HCT116 (cell line): ENCODE measurements around the gene HYAL2. TPM values are rescaled to one million over a fixed set of nuclear protein-coding genes. Genes with fewer than 3 reads are reported as not detected.

Experiments
- ATAC-seq: fragments of 200-7000 bp; cut with Tn5 transposase; 2 replicates; pipeline ENCODE4 v1.9.1; 2020; ENCODE audit warnings: mild to moderate bottlenecking, moderate library complexity
- BruUV-seq: library from RNA; stranded (reverse); fragments of 400-500 nt; replicated peaks from 2 replicates; lab custom pipeline; 2021; lab: Mats Ljungman, UMichigan
- CTCF ChIA-PET: fragments of 300-600 bp; sonication (Branson Sonifier 250); formaldehyde crosslinking; loops from one replicate; lab custom pipeline; 2021; ENCODE audit warnings: antibody characterized with exemption; lab: Charles Lee
- POLR2A ChIA-PET: fragments of 300-600, 350-600 bp; sonication (Branson Sonifier 250); formaldehyde crosslinking; loops from one replicate; lab custom pipeline; 2021; ENCODE audit warnings: antibody characterized with exemption; lab: Charles Lee
- RAD21 ChIA-PET, 2 experiments: fragments of 300-600 bp; sonication (Branson Sonifier 250); formaldehyde crosslinking; loops; one replicate each; lab custom pipeline; 2023; ENCODE audit warnings: low total read pairs in 2 of 2; ENCODE audit not compliant: uncharacterized antibody in 2 of 2, unreplicated experiment in 2 of 2, low non-redundant PET in 1 of 2; lab: Charles Lee
- DNase-seq: peaks from one replicate; pipeline ENCODE4 v3.0.0-alpha.2; 2010; ENCODE audit warnings: low read depth, low spot score
- H2AFZ ChIP-seq: fragments of 200-600 bp; shearing (Covaris generic), sonication (generic); 2 replicates; pipeline ENCODE4 v1.6.1; 2017; ENCODE audit warnings: low read depth, mixed run types, mixed read lengths, antibody characterized with exemption, low read length; ENCODE audit not compliant: poor library complexity, severe bottlenecking
- H3K27ac ChIP-seq: 2 replicates; pipeline ENCODE4 v1.5.1; 2012; ENCODE audit warnings: low read depth, low read length
- H3K27me3 ChIP-seq: fragments of 200-600 bp; sonication (generic); 2 replicates; pipeline ENCODE4 v1.6.1; 2016; ENCODE audit warnings: mixed run types, low read length, mixed read lengths; ENCODE audit not compliant: insufficient read depth
- H3K36me3 ChIP-seq, 2 experiments: fragments of 200-500 bp in 1 of 2; fragments of 200-600 bp in 1 of 2; sonication (Bioruptor generic) in 1 of 2; sonication (generic) in 1 of 2; 2 replicates each; pipeline versions ENCODE4 v1.5.1 to v1.6.1; 2014 to 2016; ENCODE audit warnings: low read length in 2 of 2, inconsistent platforms in 1 of 2, mixed read lengths in 1 of 2, mixed run types in 1 of 2; ENCODE audit not compliant: insufficient read depth in 2 of 2, control insufficient read depth in 1 of 2
- H3K4me1 ChIP-seq, 2 experiments: fragments of 200-600 bp in 1 of 2; sonication (generic) in 1 of 2; 2 replicates each; pipeline versions ENCODE4 v1.5.1 to v1.6.1; 2012 to 2017; ENCODE audit warnings: low read length in 2 of 2, inconsistent platforms in 1 of 2, mild to moderate bottlenecking in 1 of 2, mixed read lengths in 1 of 2, mixed run types in 1 of 2, moderate library complexity in 1 of 2; ENCODE audit not compliant: insufficient read depth in 2 of 2, control insufficient read depth in 1 of 2
- H3K4me2 ChIP-seq: fragments of 200-600 bp; sonication (generic); 2 replicates; pipeline ENCODE4 v1.6.1; 2017; ENCODE audit warnings: mixed run types, low read length, mixed read lengths
- H3K4me3 ChIP-seq, 2 experiments: fragments of 200-600 bp in 1 of 2; sonication (generic) in 1 of 2; replicated peaks in 1 of 2; 2 replicates each; pipeline ENCODE4 v1.5.1; 2011 to 2016; ENCODE audit warnings: low read length in 2 of 2, control low read depth in 1 of 2, low read depth in 1 of 2, mild to moderate bottlenecking in 1 of 2, mixed read lengths in 1 of 2, mixed run types in 1 of 2
- H3K79me2 ChIP-seq: fragments of 200-600 bp; sonication (generic); 2 replicates; pipeline ENCODE4 v1.6.1; 2017; ENCODE audit warnings: mild to moderate bottlenecking, mixed run types, low read length, moderate library complexity, mixed read lengths; ENCODE audit not compliant: insufficient read depth
- H3K9ac ChIP-seq: fragments of 200-600 bp; sonication (generic); 2 replicates; pipeline ENCODE4 v1.6.1; 2016; ENCODE audit warnings: low read length, mixed read lengths
- H3K9me2 ChIP-seq: fragments of 200-600 bp; sonication (generic), shearing (Covaris generic); 2 replicates; pipeline ENCODE4 v1.6.1; 2017; ENCODE audit warnings: mixed run types, mild to moderate bottlenecking, moderate library complexity; ENCODE audit not compliant: insufficient read depth
- H3K9me3 ChIP-seq, 2 experiments: fragments of 200-500 bp in 1 of 2; fragments of 200-600 bp in 1 of 2; sonication (Bioruptor generic) in 1 of 2; sonication (generic) in 1 of 2; 2 replicates each; pipeline ENCODE4 v1.6.1; 2014 to 2017; ENCODE audit warnings: low read length in 2 of 2, mixed read lengths in 2 of 2, inconsistent platforms in 1 of 2, low read depth in 1 of 2, mild to moderate bottlenecking in 1 of 2, mixed run types in 1 of 2, moderate library complexity in 1 of 2; ENCODE audit not compliant: control insufficient read depth in 1 of 2, insufficient read depth in 1 of 2
- H4K20me1 ChIP-seq: fragments of 200-600 bp; sonication (generic), shearing (Covaris generic); 2 replicates; pipeline ENCODE4 v1.6.1; 2017; ENCODE audit warnings: mixed run types, mild to moderate bottlenecking, moderate library complexity; ENCODE audit not compliant: insufficient read depth
- ATF3 ChIP-seq: IDR thresholded peaks from 2 replicates; pipeline ENCODE4 v1.6.1; 2012
- CBX3 ChIP-seq: IDR thresholded peaks from 2 replicates; pipeline ENCODE4 v1.6.1; 2012; ENCODE audit warnings: low read depth
- CEBPB ChIP-seq: IDR thresholded peaks from 2 replicates; pipeline ENCODE4 v1.6.1; 2012; ENCODE audit warnings: low read depth
- EGR1 ChIP-seq: IDR thresholded peaks from 2 replicates; pipeline ENCODE4 v1.6.1; 2012; ENCODE audit warnings: low read depth
- ELF1 ChIP-seq: IDR thresholded peaks from 2 replicates; pipeline ENCODE4 v1.6.1; 2012; ENCODE audit warnings: low read depth, borderline replicate concordance
- EZH2 ChIP-seq: fragments of 200-600 bp; sonication (generic); IDR thresholded peaks from 2 replicates; pipeline ENCODE4 v1.6.1; 2017; ENCODE audit warnings: antibody characterized with exemption, mixed run types
- EZH2phosphoT487 ChIP-seq: fragments of 200-600 bp; IDR thresholded peaks from 2 replicates; pipeline ENCODE4 v1.6.1; 2018; ENCODE audit warnings: antibody characterized with exemption, borderline replicate concordance
- MAX ChIP-seq: IDR thresholded peaks from 2 replicates; pipeline ENCODE4 v1.6.1; 2012
- POLR2A ChIP-seq: IDR thresholded peaks from 2 replicates; pipeline ENCODE4 v1.7.0; 2011; ENCODE audit warnings: borderline replicate concordance; ENCODE audit not compliant: insufficient read depth, insufficient read length; ENCODE audit errors: extremely low read depth
- RAD21 ChIP-seq: IDR thresholded peaks from 2 replicates; pipeline ENCODE4 v1.6.1; 2012; ENCODE audit warnings: low read depth, mild to moderate bottlenecking
- SIN3A ChIP-seq: IDR thresholded peaks from 2 replicates; pipeline ENCODE4 v1.6.1; 2012; ENCODE audit warnings: low read depth
- SP1 ChIP-seq: IDR thresholded peaks from 2 replicates; pipeline ENCODE4 v1.6.1; 2012; ENCODE audit warnings: low read depth
- SRF ChIP-seq: IDR thresholded peaks from 2 replicates; pipeline ENCODE4 v1.6.1; 2012; ENCODE audit warnings: low read depth
- TCF7L2 ChIP-seq: IDR thresholded peaks from 2 replicates; pipeline ENCODE4 v1.7.0; 2011; ENCODE audit warnings: borderline replicate concordance, inconsistent platforms; ENCODE audit not compliant: insufficient read depth, insufficient read length; ENCODE audit errors: extremely low read depth
- ZBTB33 ChIP-seq: IDR thresholded peaks from 2 replicates; pipeline ENCODE4 v1.6.1; 2011; ENCODE audit warnings: mild to moderate bottlenecking, low read length, moderate library complexity; ENCODE audit not compliant: insufficient replicate concordance; ENCODE audit errors: extremely low read depth
- ZFX ChIP-seq: fragments of 450-650 bp; IDR thresholded peaks from 2 replicates; pipeline ENCODE4 v1.6.1; 2017
- ZNF274 ChIP-seq: fragments of 200-500 bp; sonication (Bioruptor generic); IDR thresholded peaks from 2 replicates; pipeline ENCODE4 v1.6.1; 2014; ENCODE audit warnings: mild to moderate bottlenecking, low read depth, low read length, inconsistent platforms
- intact Hi-C: fragments of 100-400 bp; cut with micrococcal nuclease; formaldehyde crosslinking; loops from 2 replicates; pipeline ENCODE4 v1.10.0; 2022
- total RNA-seq: library from RNA; stranded (reverse); gene quantifications from one replicate; pipeline ENCODE4 v1.2.1, GENCODE V29; 2021; ENCODE audit not compliant: unreplicated experiment

Gene HYAL2
- total RNA-seq, 1 experiment from 2014 or later = 42.2 TPM

- no peak for TF ChIP-seq POLR2A
- no peak for TF ChIP-seq RAD21
- TF ChIP-seq ZNF274 = no peak
- no peak for TF ChIP-seq CBX3
- TF ChIP-seq SP1 = no peak
Measured at GRCh38 chr3:50358911-50359759, 36.6 kb upstream of the HYAL2 start, which contains the start of gene TMEM115 (continued).

- BruUV-seq = no TSS peak
- Histone ChIP-seq H3K4me2 (peak overlapping the region; percentile 89), H4K20me1 (no peaks in the 10 kb centered on the region), H3K4me3 (peak overlapping the region; percentile 83 to 87)
- TF ChIP-seq EZH2 = no peak
- TF ChIP-seq RAD21 = no peak
- TF ChIP-seq ZBTB33 = no peak
- TF ChIP-seq SRF = no peak
- TF ChIP-seq EGR1 = no peak
- TF ChIP-seq POLR2A = no peak
- TF ChIP-seq CEBPB = no peak
- no peak for TF ChIP-seq SIN3A
- no peak for TF ChIP-seq CBX3
- TF ChIP-seq MAX = no peak
- TF ChIP-seq TCF7L2 = no peak
- no peak for TF ChIP-seq ATF3
- no peak for TF ChIP-seq ZFX
- TF ChIP-seq EZH2phosphoT487 = no peak
- TF ChIP-seq ZNF274 = no peak
- no peak for TF ChIP-seq ELF1
- TF ChIP-seq, all 23 proteins: peak for 0
- peak overlapping the region; percentile 91 for H3K9ac ChIP-seq
- peaks cover 45% of the 10 kb centered on the region for H3K79me2 ChIP-seq
- no peak overlapping the region for H2AFZ ChIP-seq
- DNase-seq (no peak), ATAC-seq (no peak)
- ChIA-PET RAD21 (no interaction called here), POLR2A (no interaction called here), CTCF (no interaction called here)
- peaks cover 9 to 36% of the 10 kb centered on the region in 2 experiments; a peak in 3 of 4 replicates for H3K4me1 ChIP-seq
- H3K9me3 ChIP-seq = no peaks in the 10 kb centered on the region
- intact Hi-C loops = loop anchor here (10.0 kb wide), 1 partner anchor 1026 kb away; the partner anchor contains the start of gene MANF
- H3K27ac ChIP-seq = peak overlapping the region; percentile 82
- peaks cover 14 to 23% of the 10 kb centered on the region in 2 experiments; a peak in 3 of 4 replicates for H3K36me3 ChIP-seq
- H3K9me2 ChIP-seq = no peaks in the 10 kb centered on the region
- H3K27me3 ChIP-seq = no peaks in the 10 kb centered on the region
Measured at GRCh38 chr3:50358355-50358910, 35.9 kb upstream of the HYAL2 start.
